Measurements from ENCODE around the gene CGB8. TPM values are rescaled to one million over a fixed set of nuclear protein-coding genes. Genes with fewer than 3 reads are reported as not detected.
A peak's percentile ranks its signal among the peaks of the same experiment; 100 is the strongest.
"Not testable (repeated sequence)": the region's sequence is repeated elsewhere in the genome, so short reads cannot be mapped to it uniquely, and the experiment has no call there.

CGB8 gene
- polyA plus RNA-seq, 2 donors = not detected

DNA sequence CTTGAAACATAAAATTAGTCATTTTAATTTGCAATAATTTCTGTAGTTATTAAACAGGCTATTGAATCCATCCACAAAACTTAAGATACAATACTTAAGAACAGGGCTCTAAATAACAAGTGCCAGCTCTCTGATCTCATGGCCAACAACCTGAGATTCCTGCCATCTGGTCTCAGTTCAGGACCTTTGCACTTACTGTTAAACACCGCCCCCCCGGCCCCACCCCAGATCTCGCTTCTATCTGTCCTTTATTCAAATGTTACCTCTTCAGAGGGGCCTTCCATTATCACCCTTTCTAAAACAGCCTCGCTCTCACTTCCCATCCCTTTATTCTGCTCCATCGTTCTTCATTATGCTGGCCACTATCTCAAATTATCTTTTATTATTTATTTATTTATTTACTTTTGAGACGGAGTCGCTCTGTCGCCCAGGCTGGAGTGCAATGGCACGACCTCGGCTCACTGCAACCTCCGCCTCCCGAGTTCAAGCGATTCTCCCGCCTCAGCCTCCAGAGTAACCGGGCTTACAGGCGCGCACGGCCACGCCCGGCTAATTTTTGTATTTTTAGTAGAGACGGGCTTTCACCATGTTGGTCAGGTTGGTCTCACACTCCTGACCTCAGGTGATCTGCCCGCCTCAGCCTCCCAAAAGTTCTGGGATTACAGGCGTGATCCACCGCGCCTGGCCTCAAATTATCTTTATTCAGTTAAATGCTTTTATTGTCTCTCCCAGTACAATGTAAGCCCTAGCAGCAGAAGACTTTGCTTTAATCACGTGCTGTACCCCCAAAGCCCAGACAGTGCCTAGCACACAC is 35.5 kb upstream of the CGB8 start:
- peak overlapping the region; percentile 88 to 94 for H3K4me3 ChIP-seq (ENCODE audit: low read depth in 1 of 2, low read length in 2 of 2)

DNA sequence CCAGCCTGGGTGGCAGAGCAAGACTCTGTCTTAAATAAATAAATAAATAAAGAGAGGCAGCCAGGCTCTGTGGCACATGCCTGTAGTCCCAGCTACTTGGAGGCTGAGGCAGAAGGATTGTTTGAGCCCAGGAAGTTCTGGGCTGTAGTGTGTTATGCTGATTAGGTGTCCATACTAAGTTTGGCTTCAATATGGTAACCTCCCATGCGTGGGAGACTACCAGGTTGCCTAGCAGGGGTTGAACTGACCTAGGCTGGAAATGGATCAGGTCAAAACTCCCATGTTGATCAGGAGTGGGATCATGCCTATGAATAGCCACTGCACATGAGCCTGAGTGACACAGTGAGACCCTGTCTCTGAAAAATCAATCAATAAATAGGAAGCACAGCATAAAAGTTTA is 32.4 kb upstream of the CGB8 start:
- H3K27me3 ChIP-seq (ENCODE audit: control insufficient read depth in 1 of 2, insufficient read depth in 2 of 2, low read length in 2 of 2) = no peaks in the 10 kb centered on the region
- peaks cover 0 to 1% of the 10 kb centered on the region in 2 donors for H3K4me1 ChIP-seq (ENCODE audit: control insufficient read depth in 2 of 2, insufficient read depth in 2 of 2, low read length in 1 of 2)
- no peak overlapping the region for H3K27ac ChIP-seq (ENCODE audit: low read depth in 2 of 2, low read length in 1 of 2)
- H3K4me3 ChIP-seq (ENCODE audit: low read depth in 1 of 2, low read length in 2 of 2) = no peak overlapping the region
- no peaks in the 10 kb centered on the region for H3K9me3 ChIP-seq (ENCODE audit: control insufficient read depth in 2 of 2, insufficient read depth in 1 of 2, low read depth in 1 of 2, low read length in 1 of 2)
- H3K36me3 ChIP-seq (ENCODE audit: control insufficient read depth in 2 of 2, insufficient read depth in 2 of 2, low read length in 1 of 2) = peaks cover 0 to under 1% of the 10 kb centered on the region in 2 donors
- 88 to 90% methylated on average over 1 of the region's 1 CpG for WGBS, 2 donors

More for the DNA sequence above, 35.5 kb upstream of the CGB8 start:
- Histone ChIP-seq H3K9me3 (ENCODE audit: control insufficient read depth in 2 of 2, insufficient read depth in 1 of 2, low read depth in 1 of 2, low read length in 1 of 2) (no peaks in the 10 kb centered on the region), H3K27me3 (ENCODE audit: control insufficient read depth in 1 of 2, insufficient read depth in 2 of 2, low read length in 2 of 2) (no peaks in the 10 kb centered on the region), H3K27ac (ENCODE audit: low read depth in 2 of 2, low read length in 1 of 2) (peak overlapping the region; percentile 77 to 92), H3K36me3 (ENCODE audit: control insufficient read depth in 2 of 2, insufficient read depth in 2 of 2, low read length in 1 of 2) (peaks cover 0 to 8% of the 10 kb centered on the region in 2 donors), H3K4me1 (ENCODE audit: control insufficient read depth in 2 of 2, insufficient read depth in 2 of 2, low read length in 1 of 2) (peaks cover 3 to 4% of the 10 kb centered on the region in 2 donors)
- WGBS, 2 donors = 53 to 62% methylated on average over 26 of the region's 26 CpGs

DNA sequence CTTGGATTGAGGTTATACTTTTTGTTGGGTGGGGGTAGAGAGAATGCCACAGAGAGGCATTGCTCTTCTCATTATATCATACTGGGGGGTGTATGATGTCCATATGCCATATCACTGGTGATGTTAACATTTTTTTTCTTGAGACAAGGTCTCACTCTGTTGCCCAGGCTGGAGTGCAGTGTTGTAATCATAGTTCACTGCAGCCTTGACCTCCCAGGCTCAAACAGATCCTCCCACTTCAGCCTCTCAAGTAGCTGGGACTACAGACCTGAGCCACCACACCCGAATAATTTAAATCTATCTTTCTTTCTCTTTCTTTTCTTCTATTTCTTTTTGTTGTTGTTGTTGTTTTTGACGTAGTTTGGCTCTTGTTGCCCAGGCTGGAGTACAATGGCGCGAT is 31.5 kb upstream of the CGB8 start:
- WGBS, 2 donors = 77 to 89% methylated on average over 4 of the region's 4 CpGs
- Histone ChIP-seq H3K4me1 (ENCODE audit: control insufficient read depth in 2 of 2, insufficient read depth in 2 of 2, low read length in 1 of 2) (no peaks in the 10 kb centered on the region), H3K27ac (ENCODE audit: low read depth in 2 of 2, low read length in 1 of 2) (no peak overlapping the region), H3K27me3 (ENCODE audit: control insufficient read depth in 1 of 2, insufficient read depth in 2 of 2, low read length in 2 of 2) (no peaks in the 10 kb centered on the region), H3K9me3 (ENCODE audit: control insufficient read depth in 2 of 2, insufficient read depth in 1 of 2, low read depth in 1 of 2, low read length in 1 of 2) (no peaks in the 10 kb centered on the region), H3K4me3 (ENCODE audit: low read depth in 1 of 2, low read length in 2 of 2) (no peak overlapping the region), H3K36me3 (ENCODE audit: control insufficient read depth in 2 of 2, insufficient read depth in 2 of 2, low read length in 1 of 2) (no peaks in the 10 kb centered on the region)

DNA sequence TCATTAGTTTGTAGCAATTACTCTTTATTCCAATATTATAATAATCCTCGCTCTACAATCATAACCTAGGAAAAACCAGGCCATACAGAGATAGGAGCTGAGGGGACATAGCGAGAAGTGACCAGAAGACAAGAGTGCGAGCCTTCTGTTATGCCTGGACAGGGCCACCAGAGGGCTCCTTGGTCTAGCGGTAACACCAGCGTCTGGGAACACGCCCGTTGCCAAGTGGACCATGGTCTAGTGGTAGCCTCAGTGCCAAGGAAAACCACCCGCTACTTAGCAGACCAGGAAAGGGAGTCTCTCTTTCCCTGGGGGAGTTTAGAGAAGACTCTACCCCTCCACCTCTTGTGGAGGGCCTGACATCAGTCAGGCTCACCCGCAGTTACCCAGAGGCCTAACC is 26.0 kb upstream of the CGB8 start:
- 12 to 17% methylated on average over 7 to 8 of the region's 9 CpGs for WGBS, 2 donors
- not testable (repeated sequence) for H3K4me1 ChIP-seq (ENCODE audit: control insufficient read depth in 2 of 2, insufficient read depth in 2 of 2, low read length in 1 of 2); H3K4me3 ChIP-seq (ENCODE audit: low read depth in 1 of 2, low read length in 2 of 2); H3K27ac ChIP-seq (ENCODE audit: low read depth in 2 of 2, low read length in 1 of 2); H3K36me3 ChIP-seq (ENCODE audit: control insufficient read depth in 2 of 2, insufficient read depth in 2 of 2, low read length in 1 of 2)
- H3K27me3 ChIP-seq (ENCODE audit: control insufficient read depth in 1 of 2, insufficient read depth in 2 of 2, low read length in 2 of 2) = peaks cover 0 to 12% of the 10 kb centered on the region in 2 donors
- H3K9me3 ChIP-seq (ENCODE audit: control insufficient read depth in 2 of 2, insufficient read depth in 1 of 2, low read depth in 1 of 2, low read length in 1 of 2) = peaks cover 0 to 10% of the 10 kb centered on the region in 2 donors

DNA sequence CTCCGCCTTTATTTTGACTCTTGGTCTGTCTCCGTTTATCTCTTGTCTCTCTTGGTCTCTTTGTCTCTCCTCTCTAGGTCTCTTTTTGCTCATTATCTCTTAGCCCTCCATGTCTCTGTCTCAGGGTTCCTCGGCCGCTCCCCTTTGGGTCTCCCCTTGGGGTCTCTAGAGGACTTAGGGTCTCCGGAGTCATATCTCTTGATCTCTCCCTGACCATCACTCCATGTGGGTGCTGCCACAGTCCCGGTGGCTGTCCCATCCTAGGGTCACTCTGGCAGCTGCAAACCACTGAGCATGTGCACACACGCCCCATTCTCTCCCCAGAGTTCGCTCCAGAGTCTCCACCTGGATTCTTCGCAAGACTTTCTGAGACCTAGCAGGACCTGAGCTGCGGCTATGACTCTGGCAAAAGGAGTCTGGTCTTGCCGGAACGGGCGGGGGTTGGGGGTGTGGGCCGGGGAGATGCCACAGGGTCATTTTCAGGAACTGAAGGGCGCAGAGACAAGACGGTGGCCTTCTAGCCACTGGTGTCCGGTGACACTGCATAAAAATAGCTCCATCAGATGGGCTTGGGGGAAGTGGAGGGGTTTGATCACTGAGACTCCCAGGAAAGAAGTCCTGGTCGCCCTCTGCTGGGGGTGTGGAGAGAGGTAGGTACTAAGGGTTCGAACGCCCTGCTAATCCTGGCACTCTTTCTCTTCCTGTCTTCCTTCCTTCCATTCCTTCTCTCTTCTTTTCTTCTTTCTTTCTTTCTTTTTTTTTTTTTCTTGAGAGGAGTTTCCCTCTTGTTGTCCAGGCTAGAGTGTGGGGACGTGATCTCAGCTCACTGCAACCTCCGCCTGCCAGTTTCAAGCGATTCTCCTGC is 24.8 kb upstream of the CGB8 start:
- peaks cover 0 to 10% of the 10 kb centered on the region in 2 donors for H3K9me3 ChIP-seq (ENCODE audit: control insufficient read depth in 2 of 2, insufficient read depth in 1 of 2, low read depth in 1 of 2, low read length in 1 of 2)
- peaks cover 0 to 12% of the 10 kb centered on the region in 2 donors for H3K27me3 ChIP-seq (ENCODE audit: control insufficient read depth in 1 of 2, insufficient read depth in 2 of 2, low read length in 2 of 2)
- H3K36me3 ChIP-seq (ENCODE audit: control insufficient read depth in 2 of 2, insufficient read depth in 2 of 2, low read length in 1 of 2) = no peaks in the 10 kb centered on the region
- peaks cover 0 to 6% of the 10 kb centered on the region in 2 donors for H3K4me1 ChIP-seq (ENCODE audit: control insufficient read depth in 2 of 2, insufficient read depth in 2 of 2, low read length in 1 of 2)
- H3K4me3 ChIP-seq (ENCODE audit: low read depth in 1 of 2, low read length in 2 of 2) = no peak overlapping the region
- 51 to 52% methylated on average over 23 of the region's 23 CpGs for WGBS, 2 donors
- H3K27ac ChIP-seq (ENCODE audit: low read depth in 2 of 2, low read length in 1 of 2) = no peak overlapping the region

DNA sequence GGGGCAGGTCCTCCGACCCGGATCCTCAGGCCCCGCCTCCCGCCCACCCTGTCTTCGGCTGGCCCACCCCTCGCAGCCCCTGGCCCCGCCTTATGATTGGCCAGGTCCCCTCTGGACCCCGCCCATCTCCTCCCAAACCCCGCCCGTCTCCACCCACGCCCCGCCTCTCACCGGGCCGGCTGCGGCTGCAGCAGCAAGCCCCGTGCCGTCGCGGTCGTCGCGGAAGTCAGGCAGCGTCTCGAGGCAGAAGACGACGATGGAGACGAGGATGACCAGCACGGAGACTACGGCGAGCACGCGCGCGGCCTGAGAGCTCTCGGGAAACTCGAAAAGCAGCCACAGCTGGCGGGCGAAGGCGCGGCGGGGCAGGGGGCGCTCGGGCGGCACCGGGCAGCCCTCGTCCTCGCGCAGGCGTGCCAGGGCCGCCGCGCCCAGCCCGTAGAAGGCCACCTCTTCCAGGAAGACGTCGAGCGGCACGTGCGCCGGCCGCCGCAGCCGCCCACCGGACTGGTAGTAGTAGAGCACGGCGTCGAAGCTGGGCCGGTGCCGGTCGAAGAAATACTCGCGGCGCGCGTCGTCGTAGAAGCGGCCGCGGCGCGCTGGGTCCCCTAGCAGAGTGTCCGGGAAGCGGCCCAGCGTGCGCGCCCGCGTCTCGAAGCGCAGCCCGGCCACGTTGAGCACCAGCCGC is 23.1 kb upstream of the CGB8 start:
- peaks cover 0 to 12% of the 10 kb centered on the region in 2 donors for H3K27me3 ChIP-seq (ENCODE audit: control insufficient read depth in 1 of 2, insufficient read depth in 2 of 2, low read length in 2 of 2)
- H3K27ac ChIP-seq (ENCODE audit: low read depth in 2 of 2, low read length in 1 of 2) = no peak overlapping the region
- 5 to 7% methylated on average over 85 to 93 of the region's 93 CpGs for WGBS, 2 donors
- peaks cover 0 to 6% of the 10 kb centered on the region in 2 donors for H3K4me1 ChIP-seq (ENCODE audit: control insufficient read depth in 2 of 2, insufficient read depth in 2 of 2, low read length in 1 of 2)
- peak overlapping the region; percentile 22 to 35 for H3K4me3 ChIP-seq (ENCODE audit: low read depth in 1 of 2, low read length in 2 of 2)
- peaks cover 0 to 10% of the 10 kb centered on the region in 2 donors for H3K9me3 ChIP-seq (ENCODE audit: control insufficient read depth in 2 of 2, insufficient read depth in 1 of 2, low read depth in 1 of 2, low read length in 1 of 2)
- no peaks in the 10 kb centered on the region for H3K36me3 ChIP-seq (ENCODE audit: control insufficient read depth in 2 of 2, insufficient read depth in 2 of 2, low read length in 1 of 2)

DNA sequence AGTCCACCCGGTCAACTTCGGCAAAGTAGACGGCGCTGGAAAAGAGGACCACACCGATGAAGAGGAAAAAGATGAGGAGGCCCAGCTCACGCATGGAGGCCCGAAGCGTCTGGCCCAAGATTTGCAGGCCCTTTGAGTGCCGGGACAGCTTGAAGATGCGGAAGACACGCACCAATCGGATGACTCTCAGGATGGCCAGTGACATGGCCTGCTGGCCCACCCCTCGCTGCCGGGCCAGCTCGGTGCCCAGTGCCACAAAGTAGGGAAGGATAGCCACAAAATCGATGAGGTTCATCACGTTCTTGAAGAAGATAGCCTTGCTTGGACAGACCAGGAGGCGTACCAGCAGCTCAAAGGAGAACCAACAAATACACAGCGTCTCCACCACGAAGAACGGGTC is 21.5 kb upstream of the CGB8 start:
- H3K27ac ChIP-seq (ENCODE audit: low read depth in 2 of 2, low read length in 1 of 2) = no peak overlapping the region
- peaks cover 0 to 6% of the 10 kb centered on the region in 2 donors for H3K4me1 ChIP-seq (ENCODE audit: control insufficient read depth in 2 of 2, insufficient read depth in 2 of 2, low read length in 1 of 2)
- peaks cover 0 to 12% of the 10 kb centered on the region in 2 donors for H3K27me3 ChIP-seq (ENCODE audit: control insufficient read depth in 1 of 2, insufficient read depth in 2 of 2, low read length in 2 of 2)
- peaks cover 0 to 10% of the 10 kb centered on the region in 2 donors for H3K9me3 ChIP-seq (ENCODE audit: control insufficient read depth in 2 of 2, insufficient read depth in 1 of 2, low read depth in 1 of 2, low read length in 1 of 2)
- H3K36me3 ChIP-seq (ENCODE audit: control insufficient read depth in 2 of 2, insufficient read depth in 2 of 2, low read length in 1 of 2) = no peaks in the 10 kb centered on the region
- WGBS, 2 donors = 96% methylated on average over 21 of the region's 21 CpGs
- no peak overlapping the region for H3K4me3 ChIP-seq (ENCODE audit: low read depth in 1 of 2, low read length in 2 of 2)

DNA sequence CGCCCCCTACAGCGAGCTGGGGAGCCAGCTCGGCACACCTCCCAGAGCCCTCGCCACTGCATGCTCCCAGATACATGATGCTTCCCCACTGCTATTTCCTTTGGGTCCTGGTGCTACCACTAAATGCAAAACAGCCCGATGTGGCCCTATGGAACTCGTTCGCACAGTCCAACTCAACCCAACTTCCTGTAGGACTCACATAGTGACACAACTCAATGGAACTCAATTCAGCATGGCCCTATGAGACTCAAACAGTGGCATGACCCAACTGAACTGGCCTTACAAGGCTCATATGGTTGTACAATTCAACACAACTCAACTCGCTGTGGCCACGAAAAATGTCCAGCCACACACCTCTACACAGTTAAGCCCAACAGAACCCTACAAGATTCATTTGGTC is 20.1 kb upstream of the CGB8 start:
- Histone ChIP-seq H3K4me1 (ENCODE audit: control insufficient read depth in 2 of 2, insufficient read depth in 2 of 2, low read length in 1 of 2) (peaks cover 3 to 6% of the 10 kb centered on the region in 2 donors), H3K9me3 (ENCODE audit: control insufficient read depth in 2 of 2, insufficient read depth in 1 of 2, low read depth in 1 of 2, low read length in 1 of 2) (peaks cover 0 to 10% of the 10 kb centered on the region in 2 donors), H3K27me3 (ENCODE audit: control insufficient read depth in 1 of 2, insufficient read depth in 2 of 2, low read length in 2 of 2) (peaks cover 0 to 12% of the 10 kb centered on the region in 2 donors), H3K36me3 (ENCODE audit: control insufficient read depth in 2 of 2, insufficient read depth in 2 of 2, low read length in 1 of 2) (no peaks in the 10 kb centered on the region), H3K27ac (ENCODE audit: low read depth in 2 of 2, low read length in 1 of 2) (no peak overlapping the region), H3K4me3 (ENCODE audit: low read depth in 1 of 2, low read length in 2 of 2) (no peak overlapping the region)
- WGBS, 2 donors = 89 to 97% methylated on average over 9 of the region's 9 CpGs

DNA sequence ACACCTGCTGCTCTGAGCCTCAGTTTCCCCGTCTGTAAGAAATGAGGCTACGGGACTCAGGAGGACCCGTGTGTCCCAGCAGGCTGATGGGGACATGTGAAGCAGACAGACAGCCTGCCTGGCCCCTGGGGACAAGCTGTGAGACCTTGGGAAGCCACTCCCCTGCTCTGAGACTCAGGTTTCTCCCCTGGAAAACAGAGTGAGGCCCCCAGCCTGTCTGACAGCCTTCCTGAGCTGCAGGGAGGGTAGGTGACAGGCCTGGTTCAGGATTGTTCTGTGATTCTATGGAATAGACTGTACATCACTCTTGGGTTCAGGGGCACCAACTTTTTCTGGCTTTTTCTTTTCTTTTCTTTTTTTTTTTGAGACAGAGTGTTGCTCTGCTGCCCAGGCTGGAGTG is 18.6 kb upstream of the CGB8 start:
- Histone ChIP-seq H3K9me3 (ENCODE audit: control insufficient read depth in 2 of 2, insufficient read depth in 1 of 2, low read depth in 1 of 2, low read length in 1 of 2) (peaks cover 0 to 10% of the 10 kb centered on the region in 2 donors), H3K4me3 (ENCODE audit: low read depth in 1 of 2, low read length in 2 of 2) (no peak overlapping the region), H3K27ac (ENCODE audit: low read depth in 2 of 2, low read length in 1 of 2) (no peak overlapping the region), H3K27me3 (ENCODE audit: control insufficient read depth in 1 of 2, insufficient read depth in 2 of 2, low read length in 2 of 2) (peaks cover 0 to 6% of the 10 kb centered on the region in 2 donors), H3K36me3 (ENCODE audit: control insufficient read depth in 2 of 2, insufficient read depth in 2 of 2, low read length in 1 of 2) (no peaks in the 10 kb centered on the region), H3K4me1 (ENCODE audit: control insufficient read depth in 2 of 2, insufficient read depth in 2 of 2, low read length in 1 of 2) (peaks cover 3 to 6% of the 10 kb centered on the region in 2 donors)
- 47 to 65% methylated on average over 3 of the region's 3 CpGs for WGBS, 2 donors

Measured in esophagus (tissue), 2 donors.